Loucy (cell line): ENCODE results near the gene POC1B.

Experiments used
- CTCF ChIP-seq: fragments of 200-600 bp; sonication (generic); conservative IDR thresholded peaks from 2 replicates; pipeline ENCODE4 v1.5.1; 2014; ENCODE audit warnings: mild to moderate bottlenecking, antibody characterized with exemption, low read length
- EZH2phosphoT487 ChIP-seq: fragments of 200-600 bp; IDR thresholded peaks from 2 replicates; pipeline ENCODE4 v1.6.1; 2018; ENCODE audit warnings: antibody characterized with exemption, mild to moderate bottlenecking, moderate library complexity, borderline replicate concordance

- TF ChIP-seq CTCF (no peak), EZH2phosphoT487 (no peak)
These were observed 20.3 kb upstream of the POC1B start for GRCh38 chr12:89546151-89546550.
